Stimulated activated CD4-positive, alpha-beta T cell treated with anti-CD3 and anti-CD28 coated beads, Interleukin-12 subunit alpha, Interleukin-12 subunit beta, amount 100 ng/mL, for 4 hours (primary cell): Measurements from ENCODE around the gene NEK7.
"Not testable (repeated sequence)": the region's sequence is repeated elsewhere in the genome, so short reads cannot be mapped to it uniquely, and the experiment has no call there.

Experiments
- DNase-seq: peaks from one replicate; pipeline ENCODE4 v3.0.0-alpha.2; 2020

Gene NEK7

DNA sequence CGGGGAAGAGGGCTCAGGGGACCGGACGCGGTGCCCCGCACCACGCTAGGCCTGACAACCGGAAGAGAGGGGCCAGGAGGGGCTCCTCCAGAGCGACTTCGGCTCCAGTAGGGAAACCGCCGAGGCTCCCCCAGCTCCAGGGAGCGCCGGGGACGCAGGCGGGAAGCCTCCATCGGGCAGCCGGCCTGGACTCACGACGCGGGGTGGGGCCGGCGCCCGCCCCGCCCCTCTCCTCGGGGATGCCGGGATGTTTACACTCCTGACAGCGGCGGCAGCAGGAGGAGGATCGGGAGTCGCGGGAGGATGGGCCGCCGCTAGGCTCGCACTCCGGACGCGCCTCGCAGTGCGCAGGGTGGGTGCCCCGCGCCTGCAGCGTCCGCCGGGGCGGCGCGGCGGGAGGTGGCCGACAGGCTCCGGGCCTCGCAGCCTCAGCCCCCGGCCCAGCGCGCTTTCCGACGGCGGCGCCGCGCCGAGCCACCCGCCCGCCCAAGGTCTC lies at the start of gene NEK7:
TSS of gene NEK7 (plus strand) at position 254 of the 496 bp plus-strand sequence. CDS start 75,583 bp downstream, outside the sequence.
- DNase-seq: peak; percentile 61

DNA sequence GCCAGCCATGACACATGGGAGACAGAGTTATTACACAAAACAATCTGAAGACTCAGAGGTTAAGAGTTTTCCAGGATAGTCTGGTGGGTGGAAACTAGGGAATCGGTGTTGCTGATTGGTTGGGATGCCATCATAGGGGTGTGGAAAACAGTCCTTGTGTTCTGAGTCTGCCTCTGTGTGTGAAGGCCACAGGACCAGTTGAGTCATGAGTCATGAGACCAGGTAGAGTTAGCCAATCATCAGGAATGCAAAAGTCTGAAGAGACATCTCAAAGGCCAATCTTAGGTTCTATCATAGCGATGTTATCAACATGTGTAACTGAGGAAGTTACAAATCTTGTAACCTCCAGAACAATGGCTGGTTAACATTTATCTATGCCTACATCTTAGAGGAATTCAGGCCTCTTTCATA lies 49.7 kb upstream of the NEK7 start:
- DNase-seq: no peak

- no peak for DNase-seq
Observed at GRCh38 chr1:198108636-198109370, 48.0 kb upstream of the NEK7 start.

DNA sequence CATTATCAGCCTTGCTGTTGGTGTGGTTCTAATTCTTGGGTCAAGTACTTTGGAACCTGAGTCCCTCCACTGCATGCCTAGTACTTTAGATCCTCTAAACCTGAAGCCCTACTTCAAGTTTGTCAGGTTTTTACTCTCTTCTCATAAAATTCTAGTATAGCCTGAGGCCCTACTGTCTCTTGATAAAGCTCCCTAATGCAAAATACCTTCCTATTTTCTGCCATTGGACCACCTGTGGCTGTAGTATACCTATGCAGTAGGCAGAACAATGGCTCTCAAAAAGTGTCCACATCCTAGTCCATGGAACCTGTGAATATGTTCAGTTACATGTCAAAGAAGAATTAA lies 47.5 kb upstream of the NEK7 start:
- no peak for DNase-seq

- no peak for DNase-seq
Observed at GRCh38 chr1:198113342-198113750, 43.5 kb upstream of the NEK7 start.

- no peak for DNase-seq
Observed at GRCh38 chr1:198116069-198116468, 40.7 kb upstream of the NEK7 start.

DNA sequence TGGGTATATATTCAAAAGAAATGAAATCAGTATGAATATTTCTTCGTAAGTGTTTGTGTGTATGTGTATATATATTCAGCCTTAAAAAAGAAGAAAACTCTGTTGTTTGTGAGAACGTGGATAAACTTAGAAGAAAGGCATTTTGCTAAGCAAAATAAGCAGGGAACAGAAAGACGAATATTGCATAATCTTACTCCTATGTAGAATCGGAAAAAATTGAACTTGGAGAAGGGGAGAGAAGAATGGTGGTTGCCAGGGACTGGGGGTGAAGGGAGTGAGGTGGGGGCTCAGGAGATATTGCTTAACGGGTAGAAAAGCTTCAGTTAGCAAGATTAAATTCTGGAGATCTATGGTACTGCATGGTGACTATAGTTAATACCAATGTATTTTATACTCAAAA lies 40.3 kb upstream of the NEK7 start:
- DNase-seq: no peak

GRCh38 chr1:198117267-198117666 lies 39.5 kb upstream of the NEK7 start:
- DNase-seq: no peak

DNA sequence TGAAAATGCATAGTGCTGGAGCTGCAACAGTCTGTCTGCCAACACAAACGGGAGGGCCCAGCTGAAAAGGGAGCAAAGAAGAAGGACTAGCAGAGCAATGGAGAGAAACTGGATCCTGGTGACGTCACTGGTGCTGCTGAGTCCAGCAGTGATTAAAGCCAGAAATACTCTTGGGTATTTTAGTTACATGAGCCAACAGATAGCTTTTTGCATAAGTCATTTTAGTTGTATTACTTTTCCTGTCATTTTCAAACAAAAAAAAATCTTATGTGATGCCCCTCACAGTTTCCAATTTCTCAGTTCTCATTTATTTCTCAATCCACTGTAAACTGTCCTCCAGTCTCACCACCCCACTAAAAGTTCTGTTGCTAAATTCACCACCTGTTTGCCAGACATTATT lies 38.7 kb upstream of the NEK7 start:
- DNase-seq: no peak

- DNase-seq: no peak
Observed at GRCh38 chr1:198119906-198120305, 36.9 kb upstream of the NEK7 start.

DNA sequence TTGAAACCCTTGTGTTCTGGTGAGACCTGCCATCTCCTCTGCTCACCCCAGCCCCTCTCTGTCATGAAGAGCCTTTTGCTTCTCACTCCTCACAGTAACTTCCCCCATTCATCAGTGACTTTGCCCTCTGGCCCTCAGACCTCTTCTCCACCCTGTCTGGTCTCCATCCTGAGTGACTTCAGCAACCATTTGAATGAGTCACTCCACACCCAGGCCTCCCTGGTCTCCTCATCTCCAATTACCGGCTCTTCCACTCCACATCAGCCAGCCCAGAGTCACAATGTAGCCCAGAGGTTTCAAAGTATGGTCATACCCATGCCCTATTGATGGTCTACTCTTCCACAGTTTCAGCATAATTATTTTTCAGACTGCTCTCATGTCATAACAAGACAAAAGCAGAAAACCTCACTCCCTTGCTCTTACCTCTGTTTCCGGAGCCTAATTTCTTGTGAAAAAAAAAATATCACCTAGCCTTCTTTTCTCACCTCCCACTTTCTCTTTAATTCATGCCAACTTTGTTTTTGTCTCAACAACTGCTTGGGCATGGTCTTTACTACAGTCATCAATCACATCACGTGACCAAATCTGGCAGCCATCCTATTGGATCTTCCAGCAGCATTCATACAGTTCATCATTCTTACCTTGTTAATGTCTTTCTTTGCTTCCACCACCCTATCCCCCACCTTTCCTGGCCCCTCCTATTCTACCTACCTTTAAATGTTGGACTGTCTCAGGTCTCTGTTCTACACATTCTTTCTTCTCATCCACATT lies 35.6 kb upstream of the NEK7 start:
- DNase-seq: no peak

GRCh38 chr1:198122693-198123092 lies 34.1 kb upstream of the NEK7 start:
- no peak for DNase-seq

DNA sequence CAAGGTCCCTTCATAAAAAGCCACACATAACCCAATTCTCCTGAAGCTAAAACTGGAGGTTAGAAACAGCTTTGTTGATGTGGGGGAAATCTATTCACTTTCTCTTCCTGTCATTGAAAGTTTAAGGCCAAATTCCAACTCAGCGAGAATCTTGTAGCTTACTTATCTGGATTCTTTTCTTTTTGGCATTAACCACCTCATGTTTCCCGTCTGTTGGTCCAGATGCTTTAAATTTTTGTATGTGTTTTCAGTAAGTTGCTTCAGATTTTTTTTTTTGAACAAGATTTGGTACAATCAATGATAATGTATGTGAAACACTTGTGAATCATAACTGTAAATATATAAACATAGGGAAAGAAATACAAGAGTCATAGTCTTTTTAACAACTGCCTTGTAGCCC lies 33.7 kb upstream of the NEK7 start:
- no peak for DNase-seq

DNA sequence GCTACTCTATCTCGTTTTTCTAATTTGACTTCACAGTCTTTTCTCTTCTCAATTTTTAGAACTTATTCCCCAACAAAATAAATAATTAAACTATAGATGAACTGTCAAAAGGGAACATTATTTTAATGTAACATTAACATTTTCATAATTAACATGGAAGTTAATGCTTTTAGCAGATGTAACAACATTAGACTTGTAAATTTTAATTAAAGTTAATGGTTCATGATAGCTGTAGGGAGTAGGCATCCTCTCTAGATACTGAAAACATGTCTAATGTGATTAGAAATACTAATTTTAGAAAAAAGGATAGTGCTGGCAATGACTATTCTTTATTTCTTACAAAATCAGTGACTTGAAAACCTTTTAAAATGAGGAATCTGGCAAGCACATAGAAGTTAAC lies 32.1 kb upstream of the NEK7 start:
- DNase-seq: no peak

- DNase-seq: no peak
Observed at GRCh38 chr1:198125995-198126735, 30.6 kb upstream of the NEK7 start.

- no peak for DNase-seq
Observed at GRCh38 chr1:198128533-198128932, 28.3 kb upstream of the NEK7 start.

DNA sequence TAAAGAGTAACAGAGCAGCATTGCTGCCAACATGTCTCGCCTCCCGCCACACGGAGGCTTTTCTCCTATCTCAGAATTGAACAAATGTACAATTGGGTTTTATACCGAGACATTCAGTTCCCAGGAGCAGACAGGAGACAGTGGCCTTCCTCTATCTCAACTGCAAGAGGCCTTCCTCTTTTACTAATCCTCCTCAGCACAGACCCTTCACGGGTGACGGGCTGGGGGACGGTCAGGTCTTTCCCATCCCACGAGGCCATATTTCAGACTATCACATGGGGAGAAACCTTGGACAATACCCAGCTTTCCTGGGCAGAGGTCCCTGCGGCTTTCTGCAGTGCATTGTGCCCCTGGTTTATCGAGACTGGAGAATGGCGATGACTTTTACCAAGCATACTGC lies 26.7 kb upstream of the NEK7 start:
- DNase-seq: not testable (repeated sequence)

DNA sequence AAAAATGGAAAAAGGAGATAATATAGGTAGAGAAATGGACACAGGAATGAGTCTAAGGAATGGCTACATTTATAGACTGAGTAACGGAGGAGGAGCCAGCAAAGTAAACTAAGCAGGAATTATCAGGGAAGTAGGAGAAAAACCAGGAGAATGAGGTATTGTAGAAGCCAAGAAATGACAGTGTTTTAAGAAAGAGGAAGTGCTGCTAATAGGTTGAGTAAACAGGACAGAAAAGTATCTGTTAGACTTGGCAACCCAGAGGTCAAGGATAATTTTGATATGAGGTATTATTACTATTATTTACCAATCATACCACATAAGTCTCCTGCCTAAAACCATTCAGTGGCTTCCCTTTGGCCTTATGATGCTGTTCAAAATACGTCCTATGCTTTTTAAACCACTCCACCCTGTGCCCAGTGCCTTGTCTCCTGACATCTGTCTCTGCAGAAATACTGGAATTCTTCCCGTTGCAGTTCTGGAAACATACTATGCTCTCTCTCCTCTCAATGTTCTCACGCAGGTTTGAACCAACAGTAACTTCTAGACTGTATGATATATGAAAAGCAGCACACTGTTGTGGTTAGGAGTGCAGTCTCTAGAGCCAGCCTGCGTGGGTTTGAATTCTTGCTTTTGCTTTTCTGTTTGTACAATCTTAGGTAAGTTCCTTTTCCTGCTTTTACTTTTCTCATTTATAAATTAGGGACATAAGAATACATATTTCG lies 24.6 kb upstream of the NEK7 start:
- no peak for DNase-seq

DNA sequence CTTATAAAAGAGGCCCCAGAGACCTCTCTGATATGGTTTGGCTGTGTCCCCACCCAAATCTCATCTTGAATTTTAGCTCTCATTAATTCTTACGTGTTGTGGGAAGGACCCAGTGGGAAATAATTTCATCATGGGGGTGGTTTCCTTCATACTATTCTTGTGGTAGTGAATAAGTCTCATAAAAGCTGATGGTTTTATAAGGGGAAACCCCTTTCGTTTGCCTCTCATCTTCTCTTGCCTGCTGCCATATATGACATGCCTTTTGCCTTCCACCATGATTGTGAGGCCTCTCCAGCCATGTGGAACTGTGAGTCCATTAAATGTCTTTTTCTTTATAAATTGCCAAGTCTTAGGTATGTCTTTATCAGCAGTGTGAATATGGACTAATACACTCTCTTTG lies 22.5 kb upstream of the NEK7 start:
- no peak for DNase-seq

- DNase-seq: no peak
Observed at GRCh38 chr1:198135366-198135765, 21.4 kb upstream of the NEK7 start.

DNA sequence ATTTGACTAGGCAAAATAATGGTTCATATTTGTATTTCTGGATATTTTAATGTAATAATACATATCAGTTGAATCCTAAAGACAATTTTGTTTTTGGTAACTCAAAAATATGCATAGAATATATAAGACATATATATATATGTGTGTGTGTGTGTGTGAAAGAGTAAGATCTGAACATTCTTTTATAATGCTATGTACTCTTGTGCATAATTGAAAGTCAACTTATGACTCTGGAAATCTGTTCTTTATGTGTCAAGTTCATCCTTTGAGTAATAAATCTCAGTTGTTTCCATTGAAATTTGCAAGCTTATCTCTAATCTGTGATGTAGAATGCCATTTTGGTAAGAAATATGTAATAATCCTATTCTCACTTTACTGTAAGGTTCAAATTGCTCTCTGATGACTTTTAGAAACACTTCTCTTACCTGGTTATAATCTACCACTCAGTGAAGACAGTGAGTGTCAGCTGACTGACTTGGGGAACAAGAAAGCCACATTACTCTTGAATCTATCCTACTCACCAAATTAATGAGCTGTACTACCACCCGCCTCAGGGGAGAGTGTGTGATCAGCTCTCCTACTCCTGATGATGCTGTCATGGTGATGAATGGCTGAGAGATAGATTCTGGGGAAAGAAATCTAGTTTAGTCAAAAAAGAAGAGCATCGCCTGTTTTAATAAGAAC lies 15.0 kb upstream of the NEK7 start:
- DNase-seq: no peak

- no peak for DNase-seq
Observed at GRCh38 chr1:198143797-198144196, 13.0 kb upstream of the NEK7 start.
